MM.1S (cell line): ENCODE measurements around the gene PTPRN2.

Experiments used
- DNase-seq: peaks from one replicate; pipeline ENCODE4 v3.0.0-alpha.2; 2015
- H2AFZ ChIP-seq: fragments of 300-600 bp; sonication (generic); 2 replicates; pipeline ENCODE4 v1.6.0; 2016; ENCODE audit warnings: antibody characterized with exemption, low read length
- H3F3A ChIP-seq: fragments of 300-600 bp; sonication (generic); 2 replicates; pipeline ENCODE4 v1.6.1; 2016; ENCODE audit warnings: mild to moderate bottlenecking, antibody characterized with exemption, low read length, moderate library complexity, mixed read lengths; ENCODE audit not compliant: insufficient read depth
- H3K27ac ChIP-seq: fragments of 300-600 bp; sonication (generic); 2 replicates; pipeline ENCODE4 v1.5.1; 2016; ENCODE audit warnings: mild to moderate bottlenecking, low read length
- H3K27me3 ChIP-seq: fragments of 300-600 bp; sonication (generic); replicated peaks from 2 replicates; pipeline ENCODE4 v1.6.0; 2016; ENCODE audit warnings: low read length; ENCODE audit not compliant: insufficient read depth
- H3K36me3 ChIP-seq: fragments of 300-600 bp; sonication (generic); replicated peaks from 2 replicates; pipeline ENCODE4 v1.6.1; 2016; ENCODE audit warnings: mild to moderate bottlenecking, low read length, mixed read lengths; ENCODE audit not compliant: insufficient read depth
- H3K4me1 ChIP-seq: fragments of 300-600 bp; sonication (generic); 2 replicates; pipeline ENCODE4 v1.6.1; 2016; ENCODE audit warnings: low read length, mixed read lengths
- H3K4me2 ChIP-seq: fragments of 300-600 bp; sonication (generic); 2 replicates; pipeline ENCODE4 v1.6.0; 2016; ENCODE audit warnings: low read depth, low read length
- H3K4me3 ChIP-seq: fragments of 300-600 bp; sonication (generic); 2 replicates; pipeline ENCODE4 v1.5.1; 2016; ENCODE audit warnings: low read length, mixed read lengths
- H3K79me2 ChIP-seq: fragments of 300-600 bp; sonication (generic); 2 replicates; pipeline ENCODE4 v1.6.1; 2016; ENCODE audit warnings: mixed run types, low read length, mixed read lengths
- H3K9ac ChIP-seq: fragments of 300-600 bp; sonication (generic); 2 replicates; pipeline ENCODE4 v1.6.1; 2016; ENCODE audit warnings: low read length, mixed read lengths
- H3K9me2 ChIP-seq: fragments of 300-600 bp; sonication (generic); replicated peaks from 2 replicates; pipeline ENCODE4 v1.6.1; 2016; ENCODE audit warnings: mild to moderate bottlenecking, low read length, mixed read lengths; ENCODE audit not compliant: insufficient read depth
- H3K9me3 ChIP-seq: fragments of 300-600 bp; sonication (generic); replicated peaks from 2 replicates; pipeline ENCODE4 v1.6.1; 2016; ENCODE audit warnings: mild to moderate bottlenecking, low read length, mixed read lengths; ENCODE audit not compliant: insufficient read depth
- H4K20me1 ChIP-seq: fragments of 300-600 bp; sonication (generic); 2 replicates; pipeline ENCODE4 v1.6.1; 2016; ENCODE audit warnings: mild to moderate bottlenecking, low read length, moderate library complexity, mixed read lengths; ENCODE audit not compliant: insufficient read depth
- EZH2 ChIP-seq: fragments of 300-600 bp; sonication (generic); optimal IDR thresholded peaks from 2 replicates; pipeline ENCODE3; 2017; ENCODE audit warnings: low read depth, mild to moderate bottlenecking, antibody characterized with exemption, low read length, mixed read lengths
- EZH2phosphoT487 ChIP-seq: fragments of 300-600 bp; sonication (generic); IDR thresholded peaks from 2 replicates; pipeline ENCODE4 v1.6.1; 2018; ENCODE audit warnings: antibody characterized with exemption, low read length
- TF ChIP-seq, protein P1 (sequence below): fragments of 300-600 bp; sonication (generic); IDR thresholded peaks from 2 replicates; pipeline ENCODE4 v1.5.1; 2016; ENCODE audit warnings: antibody characterized with exemption, low read length, mixed read lengths

PTPRN2 gene

GRCh38 chr7:157845203-157845835, 742.3 kb downstream of the PTPRN2 start:
- Histone ChIP-seq H3K27ac (no peak overlapping the region), H3K9me3 (no peaks in the 10 kb centered on the region), H3K4me3 (no peak overlapping the region), H3K9ac (no peak overlapping the region), H3K4me2 (no peak overlapping the region), H3K27me3 (peaks cover 85% of the 10 kb centered on the region), H3K79me2 (no peaks in the 10 kb centered on the region), H2AFZ (no peak overlapping the region), H3F3A (no peaks in the 10 kb centered on the region), H3K36me3 (no peaks in the 10 kb centered on the region), H3K9me2 (no peaks in the 10 kb centered on the region), H4K20me1 (no peaks in the 10 kb centered on the region), H3K4me1 (no peaks in the 10 kb centered on the region)
- 0 out of 2 replicates have a peak, but pooled peaks have one; percentile 8 for TF ChIP-seq EZH2phosphoT487
- TF ChIP-seq EZH2, result no peak
- no peak for DNase-seq

GRCh38 chr7:157844611-157845010, 743.0 kb downstream of the PTPRN2 start:
- H3K27ac ChIP-seq, result no peak overlapping the region

DNA sequence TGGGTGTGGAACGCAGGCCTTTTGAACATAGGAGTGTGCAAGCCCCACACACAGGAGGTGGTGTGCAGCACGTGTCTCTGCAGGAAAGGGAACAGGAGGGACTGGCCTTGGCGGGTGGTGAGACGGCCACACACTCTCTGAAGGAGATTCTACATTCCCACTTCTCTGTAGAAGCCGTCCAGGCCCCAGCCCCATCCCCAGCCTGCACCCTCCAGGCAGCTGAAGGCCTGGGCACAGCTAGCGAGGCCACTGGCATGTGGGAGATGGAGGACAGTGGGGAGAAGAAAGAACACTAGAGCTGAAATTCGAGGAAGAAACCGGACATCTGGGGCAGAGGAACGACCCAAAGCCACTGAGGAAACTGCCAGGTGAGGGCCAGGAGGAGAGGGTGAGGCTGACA, 743.5 kb downstream of the PTPRN2 start:
- H3K27me3 ChIP-seq, result peaks cover 79% of the 10 kb centered on the region
- H3K79me2 ChIP-seq, result no peaks in the 10 kb centered on the region
- H2AFZ ChIP-seq, result no peak overlapping the region
- H3K4me1 ChIP-seq, result no peaks in the 10 kb centered on the region
- no peak for DNase-seq
- H4K20me1 ChIP-seq, result no peaks in the 10 kb centered on the region
- H3K36me3 ChIP-seq, result no peaks in the 10 kb centered on the region
- H3K9me2 ChIP-seq, result no peaks in the 10 kb centered on the region
- H3K9me3 ChIP-seq, result no peaks in the 10 kb centered on the region
- TF ChIP-seq EZH2phosphoT487 (no peak), EZH2 (no peak)
- TF ChIP-seq, protein P1, sequence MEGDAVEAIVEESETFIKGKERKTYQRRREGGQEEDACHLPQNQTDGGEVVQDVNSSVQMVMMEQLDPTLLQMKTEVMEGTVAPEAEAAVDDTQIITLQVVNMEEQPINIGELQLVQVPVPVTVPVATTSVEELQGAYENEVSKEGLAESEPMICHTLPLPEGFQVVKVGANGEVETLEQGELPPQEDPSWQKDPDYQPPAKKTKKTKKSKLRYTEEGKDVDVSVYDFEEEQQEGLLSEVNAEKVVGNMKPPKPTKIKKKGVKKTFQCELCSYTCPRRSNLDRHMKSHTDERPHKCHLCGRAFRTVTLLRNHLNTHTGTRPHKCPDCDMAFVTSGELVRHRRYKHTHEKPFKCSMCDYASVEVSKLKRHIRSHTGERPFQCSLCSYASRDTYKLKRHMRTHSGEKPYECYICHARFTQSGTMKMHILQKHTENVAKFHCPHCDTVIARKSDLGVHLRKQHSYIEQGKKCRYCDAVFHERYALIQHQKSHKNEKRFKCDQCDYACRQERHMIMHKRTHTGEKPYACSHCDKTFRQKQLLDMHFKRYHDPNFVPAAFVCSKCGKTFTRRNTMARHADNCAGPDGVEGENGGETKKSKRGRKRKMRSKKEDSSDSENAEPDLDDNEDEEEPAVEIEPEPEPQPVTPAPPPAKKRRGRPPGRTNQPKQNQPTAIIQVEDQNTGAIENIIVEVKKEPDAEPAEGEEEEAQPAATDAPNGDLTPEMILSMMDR, result no peak
- H3K4me3 ChIP-seq, result no peak overlapping the region
- H3K27ac ChIP-seq, result no peak overlapping the region
- no peak overlapping the region for H3K4me2 ChIP-seq
- no peaks in the 10 kb centered on the region for H3F3A ChIP-seq
- no peak overlapping the region for H3K9ac ChIP-seq

More at GRCh38 chr7:157844611-157845010, 743.0 kb downstream of the PTPRN2 start:
- no peak for DNase-seq
- no peak overlapping the region for H3K4me3 ChIP-seq
- H3K4me1 ChIP-seq, result no peaks in the 10 kb centered on the region
- H3K79me2 ChIP-seq, result no peaks in the 10 kb centered on the region
- no peak overlapping the region for H3K9ac ChIP-seq
- no peaks in the 10 kb centered on the region for H4K20me1 ChIP-seq
- H3K9me3 ChIP-seq, result no peaks in the 10 kb centered on the region
- no peaks in the 10 kb centered on the region for H3K9me2 ChIP-seq
- no peaks in the 10 kb centered on the region for H3F3A ChIP-seq
- H3K36me3 ChIP-seq, result no peaks in the 10 kb centered on the region
- TF ChIP-seq, protein P1, result no peak
- TF ChIP-seq EZH2 (no peak), EZH2phosphoT487 (no peak)
- peaks cover 79% of the 10 kb centered on the region for H3K27me3 ChIP-seq
- H2AFZ ChIP-seq, result no peak overlapping the region
- no peak overlapping the region for H3K4me2 ChIP-seq
